Left ventricle myocardium superior (tissue), 1 donor: ENCODE data around the gene ZNF445. TPM values are rescaled to one million over a fixed set of nuclear protein-coding genes. Genes with fewer than 3 reads are reported as not detected.
"Not testable (repeated sequence)": the region's sequence is repeated elsewhere in the genome, so short reads cannot be mapped to it uniquely, and the experiment has no call there.

Experiments used
- ATAC-seq: fragments of 200-7000 bp; cut with Tn5 transposase; one replicate; pipeline ENCODE4 v1.9.1; 2020; ENCODE audit warnings: mild to moderate bottlenecking, moderate library complexity
- DNase-seq: peaks from one replicate; pipeline ENCODE4 v3.0.0-alpha.2; 2020
- intact Hi-C: fragments of 100-400 bp; cut with micrococcal nuclease; formaldehyde crosslinking; loops from one replicate; pipeline ENCODE4 v1.11.0; 2022
- long read RNA-seq: library from polyadenylated mRNA; unstranded; transcript quantifications from one replicate; pipeline ENCODE4 v2.0.0, GENCODE V29; 2021
- total RNA-seq: library from RNA; stranded (reverse); fragmentation: NEBNext Ultra II Directional; extraction: Animal tissue kit (Norgen Biotek cat#: 25700); gene quantifications from one replicate; pipeline ENCODE4 v1.2.1, GENCODE V29; 2021
- donor health status: DM: no; HTN: yes; CAD: no; lungs with severe emphysema.

Gene ZNF445
- total RNA-seq: 12.1 TPM
- long read RNA-seq, partial matches to known transcripts: 0 of 2 reads
- long read RNA-seq, other reads (novel, unspliced or antisense): 2 of 2 reads

DNA sequence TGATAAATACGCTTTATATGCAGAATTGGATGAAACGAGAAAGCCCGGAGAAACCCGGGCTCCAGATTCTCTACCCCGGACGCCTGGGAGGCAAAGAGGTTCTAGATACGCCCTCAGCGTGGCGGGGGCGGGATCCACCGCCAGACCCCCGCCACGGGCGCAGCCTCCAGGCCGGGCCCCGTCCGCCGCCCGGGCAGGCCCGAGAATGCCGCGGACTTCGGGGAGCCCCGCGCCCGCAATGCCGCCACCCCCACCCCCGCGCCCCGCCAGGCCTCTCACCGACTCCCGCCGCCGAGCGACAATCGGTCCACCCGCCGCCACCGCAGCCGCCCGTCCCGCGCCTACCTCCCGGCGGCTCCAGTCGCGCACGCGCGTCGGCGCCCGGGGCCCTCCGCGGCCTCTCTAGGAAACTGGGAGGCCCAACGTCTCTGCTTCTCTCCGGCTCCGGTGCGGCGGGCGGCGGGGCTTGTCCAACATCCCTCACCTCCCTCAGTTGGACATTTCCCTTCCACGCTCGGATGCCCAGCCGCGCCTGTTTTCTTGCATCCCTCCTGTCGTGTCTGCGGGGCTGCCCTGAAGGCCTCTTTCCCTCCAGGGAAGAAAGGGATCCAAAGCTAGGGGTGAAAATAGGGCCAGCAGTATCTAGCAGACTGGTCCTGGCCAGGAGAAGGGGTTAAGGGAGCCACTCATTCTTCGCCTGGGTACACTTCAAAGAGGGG lies at the start of gene ZNF445:
Gene ZNF445 (minus strand): TSS at position 359 of the 719 bp plus-strand sequence. CDS start 22,121 bp downstream, outside the sequence.
- peak; percentile 99 for ATAC-seq
- DNase-seq: peak; percentile 90
- intact Hi-C loops: no loop called here

GRCh38 chr3:44525060-44525459 lies 47.6 kb upstream of the ZNF445 start:
- intact Hi-C loops: no loop called here
- ATAC-seq: no peak

DNA sequence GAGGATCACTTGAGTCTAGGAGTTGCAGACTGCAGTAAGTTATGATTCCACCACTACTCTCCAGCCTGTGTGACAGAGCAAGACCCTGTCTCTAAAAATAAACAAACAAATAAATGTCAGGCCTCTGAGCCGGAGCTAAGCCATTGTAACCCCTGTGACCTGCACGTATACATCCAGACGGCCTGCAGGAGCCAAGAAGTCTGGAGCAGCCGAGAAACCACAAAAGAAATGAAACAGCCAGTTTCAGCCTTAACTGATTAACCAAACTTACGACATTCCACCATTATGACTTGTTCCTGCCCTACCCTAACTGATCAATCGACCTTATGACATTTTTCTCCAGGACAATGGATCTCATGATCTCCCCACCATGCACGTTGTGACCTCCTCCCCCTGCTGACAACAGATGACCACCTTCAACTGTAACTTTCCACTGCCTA lies 45.0 kb upstream of the ZNF445 start:
- intact Hi-C loops: no loop called here
- ATAC-seq (no peak), DNase-seq (no peak)

More at GRCh38 chr3:44525060-44525459, 47.6 kb upstream of the ZNF445 start:
- no peak for DNase-seq

- DNase-seq: no peak
- intact Hi-C loops: no loop called here
- ATAC-seq: no peak
Observed at GRCh38 chr3:44521721-44522120, 44.3 kb upstream of the ZNF445 start.

GRCh38 chr3:44518782-44519156 lies 41.3 kb upstream of the ZNF445 start:
- no peak for ATAC-seq
- intact Hi-C loops: no loop called here
- DNase-seq: no peak

DNA sequence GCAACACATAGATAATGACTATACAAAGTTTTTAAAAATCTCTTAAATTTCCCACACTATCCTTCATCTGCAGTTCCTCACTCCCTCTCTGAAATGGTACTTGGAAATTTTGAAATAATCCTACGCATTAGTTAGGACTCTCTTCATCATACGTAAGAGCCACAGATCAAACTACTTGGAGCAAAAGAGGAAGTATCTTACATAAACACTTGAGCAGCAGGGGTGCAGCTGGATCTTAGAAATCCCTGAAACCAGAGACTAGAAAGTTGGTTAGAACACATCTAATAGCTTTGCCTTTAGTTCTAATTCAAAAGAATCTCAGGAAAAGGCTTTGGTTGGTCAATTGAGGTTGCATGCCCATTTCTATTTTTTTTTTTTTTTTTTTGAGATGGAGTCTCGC lies 38.8 kb upstream of the ZNF445 start:
- intact Hi-C loops: no loop called here
- no peak for ATAC-seq
- no peak for DNase-seq

GRCh38 chr3:44513513-44513912 lies 36.0 kb upstream of the ZNF445 start:
- intact Hi-C loops: no loop called here
- DNase-seq (no peak), ATAC-seq (no peak)

DNA sequence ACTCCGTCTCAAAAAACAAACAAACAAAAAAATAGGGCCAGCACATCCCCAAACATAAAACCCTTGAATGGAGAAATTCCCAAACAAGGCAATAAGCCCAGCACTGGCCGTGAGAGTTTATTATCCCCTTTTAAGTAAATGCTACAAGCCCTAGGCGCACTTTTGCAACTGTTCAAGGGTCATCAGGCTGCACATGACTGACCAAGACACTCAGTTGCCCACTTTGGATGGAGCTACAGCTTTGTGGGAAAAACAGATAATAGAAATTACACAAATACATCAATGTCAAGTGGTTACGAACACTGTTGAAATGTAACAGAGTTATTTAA lies 33.7 kb upstream of the ZNF445 start:
- ATAC-seq (no peak), DNase-seq (no peak)
- intact Hi-C loops: no loop called here

DNA sequence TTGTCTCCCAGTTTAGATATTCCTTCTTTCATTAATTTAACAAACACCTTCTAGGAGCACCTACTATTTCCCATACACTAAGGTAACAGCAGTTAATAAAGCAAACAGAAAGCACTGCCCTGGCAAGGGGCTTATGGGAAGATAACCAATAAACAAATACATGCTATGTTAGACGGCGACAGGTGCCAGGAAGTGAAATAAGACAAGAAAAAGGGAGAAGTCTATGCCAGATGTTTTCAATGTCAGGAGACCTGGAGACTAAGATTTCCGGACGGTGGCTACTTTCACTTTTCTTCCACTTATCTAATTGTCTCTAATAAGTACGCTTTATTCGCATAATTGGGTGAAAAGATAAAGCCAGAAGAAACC lies 32.5 kb upstream of the ZNF445 start:
- ATAC-seq: no peak
- intact Hi-C loops: no loop called here
- DNase-seq: no peak

DNA sequence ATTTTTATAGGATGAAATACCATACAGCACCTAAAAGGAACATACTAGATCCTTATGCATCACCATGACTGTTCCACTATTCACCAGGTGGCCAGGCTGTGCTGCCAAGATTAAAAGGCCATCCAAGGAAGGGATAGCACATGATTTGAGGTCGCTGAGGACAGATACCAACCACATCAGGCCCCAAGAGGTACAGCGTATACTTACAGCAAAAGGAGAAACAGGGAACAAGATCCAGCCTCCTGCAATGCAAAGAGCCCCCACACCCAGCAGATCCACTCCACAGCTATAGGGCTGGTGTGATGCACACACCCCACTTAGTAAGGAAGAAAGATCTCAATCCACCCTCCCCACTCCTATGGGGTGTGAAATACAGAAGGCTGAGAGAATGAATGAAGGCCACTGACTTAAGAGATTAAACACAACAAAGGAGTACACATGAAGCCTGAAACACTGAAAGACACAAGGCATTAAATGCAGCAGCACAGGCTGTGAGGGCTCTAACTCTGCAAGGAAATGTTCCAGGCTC lies 32.0 kb upstream of the ZNF445 start:
- ATAC-seq (peak; percentile 50), DNase-seq (no peak)
- intact Hi-C loops: no loop called here

- no peak for ATAC-seq
- intact Hi-C loops: no loop called here
- DNase-seq: no peak
Observed at GRCh38 chr3:44506961-44507360, 29.5 kb upstream of the ZNF445 start.

GRCh38 chr3:44506556-44506955 lies 29.1 kb upstream of the ZNF445 start:
- ATAC-seq (no peak), DNase-seq (no peak)
- intact Hi-C loops: no loop called here

GRCh38 chr3:44504566-44504965 lies 27.1 kb upstream of the ZNF445 start:
- DNase-seq (no peak), ATAC-seq (no peak)

GRCh38 chr3:44503178-44503577 lies 25.7 kb upstream of the ZNF445 start:
- ATAC-seq, intact Hi-C loops, DNase-seq: not testable (repeated sequence)

More at GRCh38 chr3:44504566-44504965, 27.1 kb upstream of the ZNF445 start:
- intact Hi-C loops: no loop called here

- intact Hi-C loops: no loop called here
- DNase-seq: no peak
- no peak for ATAC-seq
Observed at GRCh38 chr3:44501971-44502370, 24.5 kb upstream of the ZNF445 start.

DNA sequence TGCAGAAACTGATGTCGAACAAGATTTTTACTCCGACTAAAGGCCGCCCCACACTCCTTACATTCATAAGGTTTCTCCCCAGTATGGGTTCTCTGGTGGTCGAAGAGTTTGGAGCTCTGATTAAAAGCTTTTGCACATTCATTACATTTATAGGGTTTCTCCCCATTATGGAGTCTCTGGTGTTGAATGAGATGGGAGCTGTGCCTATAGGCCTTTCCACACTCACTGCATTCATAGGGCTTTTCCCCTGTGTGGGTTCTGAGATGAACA lies 22.4 kb upstream of the ZNF445 start:
- intact Hi-C loops, ATAC-seq, DNase-seq: not testable (repeated sequence)

GRCh38 chr3:44499149-44499898 lies 21.9 kb upstream of the ZNF445 start:
- DNase-seq (no peak), ATAC-seq (no peak)
- intact Hi-C loops: no loop called here

DNA sequence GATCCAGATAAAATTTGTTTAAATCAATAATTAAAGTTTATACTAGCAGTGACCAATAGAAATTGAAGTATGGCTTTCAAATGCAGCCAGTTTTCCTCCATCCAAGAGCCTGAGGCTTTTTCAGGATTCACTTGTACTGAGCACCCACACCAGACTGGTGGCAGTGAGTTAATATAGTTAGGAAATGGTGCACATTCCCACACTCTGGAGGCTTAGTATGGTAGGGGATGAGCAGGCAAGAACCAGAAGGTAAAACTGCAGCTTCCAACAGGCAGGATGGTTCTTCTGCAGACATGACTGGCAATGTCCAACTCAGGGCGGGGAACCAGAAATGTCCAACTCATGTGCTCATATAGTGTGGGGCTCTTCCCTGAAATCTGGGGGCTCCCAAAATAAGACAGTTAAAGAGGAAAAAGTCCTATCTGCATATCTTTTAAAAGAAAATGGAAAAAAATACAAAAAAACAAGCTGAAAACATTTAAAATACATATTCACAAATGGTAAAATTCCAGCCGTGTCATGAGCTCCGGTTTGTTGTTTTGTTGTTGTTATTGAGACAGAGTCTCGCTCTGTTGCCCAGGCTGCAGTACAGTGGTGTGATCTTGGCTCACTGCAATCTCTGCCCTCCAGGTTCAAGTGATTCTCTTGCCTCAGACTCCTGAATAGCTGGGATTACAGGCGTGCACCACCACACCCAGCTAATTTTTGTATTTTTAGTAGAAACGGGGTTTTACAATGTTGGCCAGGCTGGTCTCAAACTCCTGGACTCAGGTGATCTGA lies 18.4 kb upstream of the ZNF445 start:
- no peak for ATAC-seq
- intact Hi-C loops: no loop called here
- DNase-seq: no peak

GRCh38 chr3:44492496-44492895 lies 15.0 kb upstream of the ZNF445 start:
- DNase-seq: no peak
- intact Hi-C loops: no loop called here
- no peak for ATAC-seq

- ATAC-seq (no peak), DNase-seq (no peak)
- intact Hi-C loops: no loop called here
Observed at GRCh38 chr3:44482721-44483120, 5.3 kb upstream of the ZNF445 start.
